Panc1 (cell line): ENCODE data around the gene TMCO6. TPM values are rescaled to one million over a fixed set of nuclear protein-coding genes. Genes with fewer than 3 reads are reported as not detected.

ENCODE experiments used
- ATAC-seq: fragments of 200-7000 bp; cut with Tn5 transposase; 2 replicates; pipeline ENCODE4 v1.9.1; 2020; ENCODE audit warnings: mild to moderate bottlenecking, moderate library complexity
- BruUV-seq: library from RNA; stranded (reverse); fragments of 400-500 nt; replicated peaks from 2 replicates; lab custom pipeline; 2021; lab: Mats Ljungman, UMichigan
- CTCF ChIA-PET: fragments of 300-600 bp; sonication (Branson Sonifier 250); formaldehyde crosslinking; loops from one replicate; lab custom pipeline; 2022; ENCODE audit warnings: antibody characterized with exemption; lab: Charles Lee
- POLR2A ChIA-PET: fragments of 300-600 bp; sonication (Branson Sonifier 250); formaldehyde crosslinking; loops from one replicate; lab custom pipeline; 2022; ENCODE audit warnings: antibody characterized with exemption; lab: Charles Lee
- DNase-seq: peaks from one replicate; pipeline ENCODE4 v3.0.0-alpha.2; 2010; ENCODE audit warnings: low read depth, low spot score
- H3K27ac ChIP-seq: 2 replicates; pipeline ENCODE4 v1.5.1; 2011; ENCODE audit warnings: mild to moderate bottlenecking, low read length, inconsistent platforms
- H3K27me3 ChIP-seq: fragments of 200-500 bp; sonication (Bioruptor generic); 2 replicates; pipeline ENCODE4 v1.6.0; 2014; ENCODE audit warnings: low read length, inconsistent platforms; ENCODE audit not compliant: control insufficient read depth, insufficient read depth
- H3K36me3 ChIP-seq: fragments of 200-500 bp; sonication (Bioruptor generic); 2 replicates; pipeline ENCODE4 v1.5.1; 2014; ENCODE audit warnings: inconsistent platforms, mild to moderate bottlenecking, low read length, moderate library complexity; ENCODE audit not compliant: control insufficient read depth, insufficient read depth
- H3K4me1 ChIP-seq: 2 replicates; pipeline ENCODE4 v1.5.1; 2011; ENCODE audit warnings: inconsistent platforms, mild to moderate bottlenecking, low read length, moderate library complexity; ENCODE audit not compliant: control insufficient read depth, insufficient read depth
- H3K4me3 ChIP-seq, 2 experiments: 2 replicates each; pipeline ENCODE4 v1.5.1; 2011 to 2012; ENCODE audit warnings: low read depth in 2 of 2, low read length in 2 of 2, mild to moderate bottlenecking in 2 of 2, inconsistent platforms in 1 of 2, moderate library complexity in 1 of 2
- H3K9me3 ChIP-seq: fragments of 200-500 bp; sonication (Bioruptor generic); 2 replicates; pipeline ENCODE4 v1.5.1; 2014; ENCODE audit warnings: low read depth, mild to moderate bottlenecking, inconsistent platforms, low read length, moderate library complexity; ENCODE audit not compliant: control insufficient read depth, insufficient read depth
- CTCF ChIP-seq: fragments of 450-650 bp; IDR thresholded peaks from 2 replicates; pipeline ENCODE4 v1.5.1; 2017; ENCODE audit warnings: mild to moderate bottlenecking
- POLR2AphosphoS5 ChIP-seq: IDR thresholded peaks from 2 replicates; pipeline ENCODE4 v1.6.1; 2012; ENCODE audit warnings: mild to moderate bottlenecking, low read depth, low read length, moderate library complexity
- REST ChIP-seq, 2 experiments: IDR thresholded peaks; 2 replicates each; pipeline ENCODE4 v1.6.1; 2011 to 2012; ENCODE audit warnings: low read depth in 2 of 2, control low read depth in 1 of 2, low read length in 1 of 2, mild to moderate bottlenecking in 1 of 2, moderate library complexity in 1 of 2; ENCODE audit not compliant: insufficient read depth in 1 of 2
- SIN3A ChIP-seq: IDR thresholded peaks from 2 replicates; pipeline ENCODE4 v1.6.1; 2012; ENCODE audit warnings: low read depth, mild to moderate bottlenecking, low read length, moderate library complexity, borderline replicate concordance; ENCODE audit not compliant: insufficient read depth
- TCF7L2 ChIP-seq: IDR thresholded peaks from 2 replicates; pipeline ENCODE4 v1.6.1; 2011; ENCODE audit warnings: mild to moderate bottlenecking, low read depth, low read length, inconsistent platforms
- in situ Hi-C: cut with HindIII; loops from 2 replicates; pipeline ENCODE4 v1.10.0; 2016; ENCODE audit warnings: low sequenced_read_pairs, low pct_unique_long_range_greater_than_20kb
- intact Hi-C: fragments of 100-400 bp; cut with micrococcal nuclease; formaldehyde crosslinking; loops from one replicate; pipeline ENCODE4 v1.10.0; 2022; ENCODE audit not compliant: unreplicated experiment
- total RNA-seq: library from RNA; stranded (reverse); gene quantifications from one replicate; pipeline ENCODE4 v1.2.1, GENCODE V29; 2021; ENCODE audit not compliant: unreplicated experiment

Gene TMCO6
- total RNA-seq, 1 experiment from 2014 or later = 18.9 TPM

GRCh38 chr5:140608722-140609121 lies 30.5 kb upstream of the TMCO6 start:
- no peaks in the 10 kb centered on the region for H3K9me3 ChIP-seq
- BruUV-seq = no TSS peak
- no peaks in the 10 kb centered on the region for H3K4me1 ChIP-seq
- H3K27me3 ChIP-seq = no peaks in the 10 kb centered on the region
- ATAC-seq (no peak), DNase-seq (no peak)
- CTCF ChIA-PET = no interaction called here
- intact Hi-C loops (no loop called here), in situ Hi-C loops (no loop called here)
- POLR2A ChIA-PET = interaction anchor here (0.6 kb wide), 1 partner anchor 319 kb away, joined by 7 read pairs; no protein-coding TSS in a partner anchor
- no peak overlapping the region for H3K4me3 ChIP-seq
- H3K27ac ChIP-seq = no peak overlapping the region
- no peak for TF ChIP-seq SIN3A
- no peak for TF ChIP-seq TCF7L2
- TF ChIP-seq POLR2AphosphoS5 = no peak
- no peak for TF ChIP-seq CTCF
- H3K36me3 ChIP-seq = no peaks in the 10 kb centered on the region

- DNase-seq = no peak
These were observed 30.1 kb upstream of the TMCO6 start for GRCh38 chr5:140609126-140609525.

More at GRCh38 chr5:140609126-140609525, 30.1 kb upstream of the TMCO6 start:
- in situ Hi-C loops (no loop called here), intact Hi-C loops (no loop called here)
- Histone ChIP-seq H3K36me3 (no peaks in the 10 kb centered on the region), H3K4me1 (no peaks in the 10 kb centered on the region), H3K27me3 (no peaks in the 10 kb centered on the region), H3K27ac (no peak overlapping the region), H3K4me3 (no peak overlapping the region), H3K9me3 (no peaks in the 10 kb centered on the region)
- TF ChIP-seq CTCF (no peak), SIN3A (no peak), POLR2AphosphoS5 (no peak), REST (IDR thresholded peaks at IDR 0.05; ENCODE audit: insufficient read depth in 1 of 2, low read depth in 2 of 2, low read length in 1 of 2) (no peak), TCF7L2 (no peak)
- ChIA-PET POLR2A (interaction anchor here (0.6 kb wide), 1 partner anchor 320 kb away, joined by 7 read pairs; no protein-coding TSS in a partner anchor), CTCF (no interaction called here)
- no peak for ATAC-seq
- BruUV-seq = no TSS peak
